LHCN-M2 (cell line): Measurements from ENCODE around the gene NINJ1. TPM values are rescaled to one million over a fixed set of nuclear protein-coding genes. Genes with fewer than 3 reads are reported as not detected.
"Not testable (repeated sequence)": the region's sequence is repeated elsewhere in the genome, so short reads cannot be mapped to it uniquely, and the experiment has no call there.

Experiments
- DNase-seq: peaks from one replicate; pipeline ENCODE4 v3.0.0-alpha.2; 2012; ENCODE audit warnings: low read depth
- total RNA-seq: library from RNA; depleted of rRNA; stranded (reverse); fragments of >200 nt; gene quantifications from 2 replicates; pipeline ENCODE4 v1.2.3, GENCODE V29; 2014

NINJ1 gene
- total RNA-seq, 1 experiment from 2014 or later = 18.5 TPM

DNA sequence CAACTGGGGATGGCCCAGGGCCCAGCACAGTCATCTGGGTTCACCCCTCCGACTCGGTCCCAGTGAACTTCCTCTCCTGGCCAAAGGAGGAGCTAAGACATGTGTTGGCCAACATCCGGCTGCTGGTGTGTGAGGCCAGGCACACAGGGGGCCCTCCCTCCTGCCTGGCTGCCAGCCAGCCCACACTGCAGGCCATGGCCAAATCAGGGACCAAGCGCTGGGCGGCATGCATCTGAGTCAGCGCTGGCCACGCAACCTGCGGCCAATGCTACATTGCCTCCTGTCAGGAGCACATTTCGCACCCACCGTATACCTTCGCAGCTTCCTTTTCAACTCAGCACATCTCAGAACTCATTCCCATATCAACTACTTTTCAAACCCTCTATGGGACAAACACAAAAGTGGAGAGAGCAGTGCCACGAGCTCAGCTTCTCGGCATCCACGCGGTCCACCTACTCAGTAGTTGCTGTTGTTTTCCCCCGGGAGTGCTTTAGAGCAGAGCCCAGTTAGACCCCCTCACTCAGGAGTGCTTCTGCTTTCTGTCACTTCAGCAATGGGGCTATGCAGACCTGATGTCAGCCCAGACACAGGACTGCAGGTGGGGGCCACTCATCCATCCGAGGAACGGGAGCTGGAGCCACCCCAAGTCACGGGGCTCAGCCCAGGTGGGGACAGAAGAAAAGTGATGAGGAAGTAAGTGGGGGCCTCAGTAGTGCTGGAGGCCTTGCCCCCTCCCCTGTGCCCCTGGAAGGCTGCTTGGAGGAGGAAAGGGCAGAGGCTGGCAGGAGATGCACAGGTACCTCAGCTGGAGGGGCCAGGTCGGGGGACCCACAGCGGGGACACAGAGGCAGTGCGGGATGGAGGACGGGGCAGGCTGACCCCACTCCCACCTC lies 13.9 kb downstream of the NINJ1 start:
- peak; percentile 94 for DNase-seq

DNA sequence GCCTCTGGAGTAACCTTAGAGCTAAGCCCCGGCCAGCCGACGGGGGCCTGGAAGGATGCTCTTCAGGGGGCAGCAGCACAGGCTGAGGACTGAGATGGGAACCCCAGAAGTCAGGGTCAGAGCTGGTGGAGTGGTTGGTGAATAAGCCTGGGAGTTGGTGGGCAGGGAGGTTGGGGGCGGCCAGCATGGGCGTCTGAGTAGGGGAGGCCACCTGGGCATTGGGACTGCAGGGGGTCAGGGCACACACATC lies 14.4 kb downstream of the NINJ1 start:
- DNase-seq = no peak

DNA sequence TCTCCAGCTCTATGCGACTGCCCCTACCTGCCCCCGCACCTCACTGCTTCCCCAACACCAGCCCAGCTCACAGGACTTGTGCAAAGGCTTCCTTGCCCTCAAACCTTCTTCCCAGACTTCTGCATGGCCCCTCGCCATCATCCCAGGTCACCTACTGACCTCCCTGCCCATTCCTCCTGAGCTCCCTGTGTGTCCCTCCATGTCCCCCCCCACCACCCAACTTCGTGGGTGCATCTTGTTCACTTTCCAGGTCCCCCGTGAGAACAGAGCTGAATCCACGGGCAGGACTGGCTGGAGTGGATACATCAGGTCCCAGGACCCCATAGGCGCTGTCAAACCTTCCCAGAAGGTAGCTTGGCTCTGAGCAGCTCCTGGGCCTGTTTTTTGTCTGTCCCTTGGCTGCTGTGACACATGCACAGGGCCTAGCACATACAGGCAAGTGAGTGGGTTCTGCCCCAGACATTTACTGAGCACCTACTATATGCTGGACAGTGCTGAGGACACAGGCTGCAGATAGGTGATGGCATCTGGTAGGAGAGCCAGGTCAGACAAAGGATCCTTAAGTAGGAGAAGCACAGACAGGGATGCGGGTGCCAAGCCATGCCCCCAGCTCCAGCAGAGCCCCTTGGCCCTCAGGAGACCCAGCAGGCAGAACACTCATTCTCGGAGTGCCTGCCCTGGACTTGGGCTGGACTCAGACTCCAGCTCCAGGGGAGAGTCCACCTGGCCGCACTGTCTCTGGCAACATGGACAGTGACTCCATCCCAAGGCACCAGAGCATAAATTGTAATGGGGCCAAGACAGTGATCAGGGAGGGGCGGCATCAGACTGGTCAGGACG lies 15.0 kb downstream of the NINJ1 start:
- no peak for DNase-seq

DNA sequence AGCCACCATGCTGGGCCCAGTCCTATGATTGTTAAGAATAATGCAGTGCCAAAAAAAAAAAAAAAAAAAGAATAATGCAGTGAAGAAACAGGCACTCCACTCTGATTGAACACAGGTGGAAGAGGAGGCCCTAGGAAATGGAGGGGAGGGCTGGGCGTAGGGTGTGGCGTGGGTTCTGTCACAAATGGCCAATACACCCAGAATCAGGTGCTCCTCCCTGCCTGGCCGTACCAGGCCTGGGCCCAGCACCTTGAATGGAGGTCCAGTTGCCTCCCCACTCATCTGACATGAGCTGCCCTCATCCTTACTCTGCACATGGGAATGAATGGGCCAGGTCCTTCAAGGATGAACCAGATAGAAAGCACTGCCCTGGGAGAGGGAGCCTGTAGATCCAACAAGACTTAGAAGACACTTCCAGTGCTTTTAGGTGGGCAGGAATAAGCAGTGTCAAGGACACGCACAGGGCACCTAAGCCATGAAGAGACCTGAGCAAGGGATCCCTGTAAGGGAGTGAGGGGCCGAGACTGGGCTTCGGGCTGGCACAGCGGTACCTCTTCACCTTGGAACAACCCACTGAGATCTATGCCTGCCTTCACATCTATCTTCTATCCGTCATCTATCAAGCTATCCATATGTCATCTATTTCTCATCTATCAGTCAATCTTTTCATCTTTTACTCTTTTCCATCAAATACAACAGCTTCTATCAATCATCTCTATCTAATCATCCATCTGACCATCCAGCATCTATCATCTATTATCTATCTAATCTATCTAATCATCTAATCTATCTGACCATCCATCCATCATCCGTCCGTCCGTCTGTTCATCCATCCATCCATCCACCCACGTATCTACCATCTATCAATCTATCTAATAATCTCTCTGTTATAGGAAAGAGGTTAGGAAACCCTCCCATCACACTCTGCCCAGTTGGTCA lies 15.9 kb downstream of the NINJ1 start:
- no peak for DNase-seq

DNA sequence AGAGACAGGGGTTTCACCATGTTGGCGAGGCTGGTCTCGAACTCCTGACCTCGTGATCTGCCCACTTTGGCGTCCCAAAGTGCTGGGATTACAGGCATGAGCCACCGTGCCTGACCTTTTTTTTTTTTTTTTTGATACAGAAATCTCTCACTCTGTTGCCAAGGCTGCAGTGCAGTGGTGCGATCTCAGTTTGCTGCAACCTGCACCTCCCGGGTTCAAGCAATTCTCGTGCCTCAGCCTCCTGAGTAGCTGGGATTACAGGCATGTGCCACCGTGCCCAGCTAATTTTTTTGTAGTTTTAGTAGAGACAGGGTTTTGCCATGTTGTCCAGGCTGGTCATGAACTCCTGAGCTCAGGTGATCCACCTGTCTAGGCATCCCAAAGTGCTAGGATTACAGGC lies 16.5 kb downstream of the NINJ1 start:
- DNase-seq = not testable (repeated sequence)

DNA sequence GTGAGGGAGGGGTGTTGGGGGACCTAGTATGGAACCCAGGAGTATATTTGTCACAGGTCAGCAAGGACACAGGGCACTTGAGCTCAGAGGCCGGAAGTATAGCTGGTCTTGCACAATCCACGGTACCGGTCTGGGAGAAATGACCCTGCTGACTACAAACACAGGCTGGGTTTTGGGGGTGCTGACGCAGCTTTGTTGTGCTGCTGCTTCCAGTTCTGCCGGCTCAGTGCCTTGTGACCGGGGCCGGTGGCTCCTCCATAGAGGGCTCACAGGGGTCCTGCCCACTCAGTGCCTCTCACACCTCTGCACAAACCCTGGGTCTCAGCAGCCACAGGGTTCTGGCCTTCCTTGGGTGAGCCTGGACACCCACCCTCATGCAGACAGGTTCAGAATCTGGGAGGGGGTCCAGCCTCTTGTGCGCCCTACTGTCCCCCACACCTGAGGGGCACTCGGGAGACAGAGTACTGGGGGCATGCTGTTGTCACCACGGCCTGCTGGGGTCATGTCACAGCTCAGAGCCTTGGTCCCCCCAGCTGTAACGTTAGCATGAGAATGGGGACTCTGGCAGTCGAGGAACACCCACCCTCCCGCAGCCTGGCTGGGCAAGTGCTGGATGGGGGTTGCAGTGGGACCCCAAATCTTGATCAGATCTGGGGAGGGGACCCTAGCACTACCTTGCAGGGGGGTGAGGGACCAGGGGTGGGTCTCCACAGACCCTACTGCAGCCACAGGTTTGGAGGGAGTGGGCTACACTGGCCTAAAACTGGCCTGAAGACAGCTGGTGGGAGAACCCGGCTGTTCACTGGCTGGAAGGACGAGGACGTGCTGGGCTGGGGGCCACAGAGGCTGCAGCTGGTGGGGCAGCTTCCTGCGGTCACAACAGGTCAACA lies 17.7 kb downstream of the NINJ1 start:
- peak; percentile 58 for DNase-seq

DNA sequence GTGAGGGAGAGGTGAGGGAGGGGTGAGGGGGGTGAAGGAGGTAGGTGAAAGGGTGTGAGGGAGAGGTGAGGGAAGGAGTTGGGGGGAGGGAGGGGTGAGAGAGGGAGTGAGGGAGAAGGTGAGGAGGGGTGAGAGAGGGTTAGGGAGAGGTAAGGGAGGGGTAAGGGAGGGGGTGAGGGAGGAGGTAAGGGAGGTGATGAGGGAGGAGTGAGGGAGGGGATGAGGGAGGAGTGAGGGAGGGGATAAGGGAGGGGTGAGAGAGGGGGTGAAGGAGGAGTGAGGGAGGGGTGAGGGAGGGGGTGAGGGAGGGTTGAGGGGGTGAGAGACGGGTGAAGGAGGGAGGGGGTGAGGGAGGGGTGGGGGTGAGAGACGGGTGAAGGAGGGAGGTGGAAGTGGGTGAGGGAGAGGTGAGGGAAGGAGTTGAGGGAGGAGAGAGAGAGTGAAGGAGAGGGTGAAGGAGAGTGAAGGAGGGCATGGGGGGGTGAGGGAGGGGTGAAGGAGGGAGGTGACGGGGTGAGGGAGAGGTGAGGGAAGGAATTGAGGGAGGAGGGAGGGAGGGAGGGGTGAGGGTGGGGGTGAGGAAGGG lies 18.5 kb downstream of the NINJ1 start:
- DNase-seq = no peak

DNA sequence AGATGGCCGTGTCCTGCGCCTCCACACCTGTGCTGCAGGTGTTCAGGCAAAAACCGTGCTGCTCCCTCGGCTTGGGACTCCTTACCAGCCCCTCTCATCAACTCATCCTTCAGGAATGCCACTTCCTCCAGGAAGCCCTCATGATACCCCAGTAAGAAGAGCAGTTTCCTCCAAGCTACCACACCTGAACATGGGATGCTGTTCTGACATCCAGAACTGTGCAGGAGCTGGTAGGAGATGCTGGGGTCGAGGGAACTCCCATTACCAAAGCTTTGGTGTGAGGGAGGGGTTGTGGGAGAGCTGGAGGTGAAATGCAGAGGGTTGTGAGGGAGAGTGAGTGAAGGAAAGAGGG lies 19.1 kb downstream of the NINJ1 start:
- no peak for DNase-seq

DNA sequence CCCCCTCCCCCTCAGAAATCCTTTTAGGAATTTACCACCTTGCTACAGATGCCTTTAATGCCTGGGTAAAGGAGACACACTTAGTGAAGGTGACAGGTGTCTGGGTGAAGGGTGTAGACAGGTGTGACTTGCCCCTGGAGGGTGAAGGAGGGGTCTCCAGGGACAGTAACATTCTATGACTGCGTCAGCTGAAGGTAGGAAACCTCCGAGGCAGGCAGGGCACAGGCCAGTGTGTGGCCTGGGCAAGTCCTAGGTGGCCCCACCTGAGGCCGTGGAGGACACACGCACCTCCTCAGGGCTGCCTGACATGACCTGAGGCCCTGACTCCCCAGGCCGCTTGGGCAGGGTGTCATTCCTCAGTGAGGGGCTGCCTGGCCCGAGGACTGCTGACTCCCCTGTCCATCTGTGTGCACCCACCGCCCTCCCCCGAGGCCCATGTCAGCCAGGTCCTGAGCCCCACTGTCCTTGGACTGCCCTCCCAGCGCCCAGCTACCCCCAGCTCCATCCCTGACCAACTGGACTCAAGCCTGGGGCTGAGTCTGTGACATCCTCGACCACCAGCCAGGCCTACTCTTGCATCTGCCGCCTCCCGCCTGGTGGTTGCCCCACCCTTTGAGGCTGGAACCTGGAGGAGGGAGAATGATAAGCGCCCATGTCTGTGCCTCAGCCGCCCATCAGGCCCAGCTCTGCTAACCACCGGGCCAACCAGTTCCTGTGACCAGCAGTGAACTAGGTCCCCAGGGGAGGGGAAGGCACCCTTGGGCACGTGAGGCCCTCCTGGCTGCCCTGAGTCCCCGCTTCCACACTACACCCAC lies 19.7 kb downstream of the NINJ1 start:
- DNase-seq = no peak

DNA sequence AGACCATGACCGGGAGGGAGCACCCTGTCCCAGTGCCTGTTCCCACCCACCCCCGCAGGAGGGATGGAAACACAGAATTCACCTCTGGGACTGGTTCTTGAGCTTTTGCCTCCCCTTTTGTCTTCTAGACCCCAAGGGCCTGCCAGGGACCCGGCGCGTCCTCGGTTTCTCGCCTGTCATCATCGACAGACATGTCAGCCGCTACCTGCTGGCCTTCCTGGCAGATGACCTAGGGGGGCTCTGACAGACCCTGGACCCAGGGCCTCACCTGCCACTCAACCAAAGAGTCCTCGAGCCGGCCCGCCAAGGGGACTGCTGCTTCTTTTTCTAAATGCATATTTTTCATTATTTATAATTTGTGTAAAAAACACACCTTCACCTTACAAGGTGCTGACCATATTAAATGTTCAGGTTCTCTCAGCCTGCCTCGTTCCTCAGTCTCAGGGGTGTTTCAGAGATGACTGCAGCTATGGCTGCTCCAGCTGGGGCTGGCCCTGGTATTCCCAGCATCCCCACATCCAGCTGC lies 21.1 kb downstream of the NINJ1 start:
- no peak for DNase-seq

DNA sequence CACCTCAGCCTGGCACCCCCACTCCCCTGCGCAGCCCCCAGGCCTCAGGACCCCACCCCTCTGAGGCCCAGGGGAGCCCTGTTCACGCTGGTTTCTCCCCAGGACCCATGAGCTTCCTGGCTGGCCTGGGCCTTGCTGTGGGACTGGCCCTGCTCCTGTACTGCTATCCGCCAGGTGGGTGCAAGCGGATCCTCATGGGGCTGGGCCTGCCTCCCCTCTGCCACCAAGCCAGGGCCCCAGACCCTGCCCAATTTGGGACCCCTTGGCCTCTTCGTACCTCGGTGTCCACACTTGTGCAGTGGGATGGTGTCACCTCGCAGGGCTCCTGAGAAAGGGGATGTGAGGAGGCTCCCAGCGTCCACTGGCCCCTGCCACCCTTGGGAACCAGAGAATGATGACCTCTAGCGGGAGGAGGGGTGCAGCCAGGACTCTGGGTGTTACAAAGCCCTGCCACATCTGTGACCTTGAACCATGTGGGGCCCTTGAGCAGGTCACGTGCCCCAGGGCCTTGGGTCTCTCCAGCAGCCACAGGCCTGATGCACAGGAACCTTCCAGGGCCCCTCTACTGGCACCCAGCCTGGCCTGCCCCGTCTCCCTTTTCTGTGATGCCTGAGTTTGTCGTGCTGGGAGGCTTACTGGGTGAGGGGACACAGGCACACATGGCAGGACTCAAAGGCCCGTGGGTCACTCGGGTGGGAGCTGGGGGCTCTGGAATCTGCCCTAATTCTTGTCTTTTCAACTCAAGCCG lies 21.8 kb downstream of the NINJ1 start:
- DNase-seq = no peak

DNA sequence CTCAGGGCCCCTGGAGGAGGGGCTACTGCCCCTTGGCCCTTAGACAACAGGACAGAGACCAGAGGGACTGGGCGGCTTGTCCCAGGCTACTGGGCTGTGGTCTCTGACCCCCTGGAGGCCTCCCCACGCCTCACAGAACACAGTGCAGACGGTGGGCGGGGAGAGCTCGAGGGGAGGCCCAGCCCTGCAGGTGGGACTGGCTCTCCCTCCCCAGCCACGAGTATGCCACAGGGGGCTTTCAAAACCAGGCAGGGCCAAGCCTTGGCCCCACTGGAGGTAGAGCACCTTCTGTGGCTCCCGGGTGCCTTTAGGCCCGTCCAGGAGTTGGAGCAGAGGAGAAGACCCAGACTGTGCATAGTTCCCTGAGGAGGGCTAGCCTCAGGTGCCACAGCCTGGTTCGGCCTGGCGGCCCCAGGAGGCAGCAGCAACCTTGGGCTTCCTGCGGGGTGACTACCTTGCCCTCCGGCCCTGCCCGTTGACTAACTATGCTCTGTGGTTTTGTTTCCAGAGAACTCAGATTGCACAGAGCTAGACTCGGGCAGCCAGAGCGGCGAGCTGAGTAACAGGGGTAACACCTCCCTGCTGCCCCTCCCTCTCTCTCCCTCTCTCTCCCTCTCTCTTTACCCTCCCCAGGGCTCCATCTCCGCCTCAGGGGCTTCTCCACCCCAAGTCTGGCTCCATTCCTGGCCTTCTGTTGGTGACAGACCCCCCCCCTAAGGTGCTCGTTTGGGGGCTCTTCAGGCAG lies 22.5 kb downstream of the NINJ1 start:
- DNase-seq = no peak

DNA sequence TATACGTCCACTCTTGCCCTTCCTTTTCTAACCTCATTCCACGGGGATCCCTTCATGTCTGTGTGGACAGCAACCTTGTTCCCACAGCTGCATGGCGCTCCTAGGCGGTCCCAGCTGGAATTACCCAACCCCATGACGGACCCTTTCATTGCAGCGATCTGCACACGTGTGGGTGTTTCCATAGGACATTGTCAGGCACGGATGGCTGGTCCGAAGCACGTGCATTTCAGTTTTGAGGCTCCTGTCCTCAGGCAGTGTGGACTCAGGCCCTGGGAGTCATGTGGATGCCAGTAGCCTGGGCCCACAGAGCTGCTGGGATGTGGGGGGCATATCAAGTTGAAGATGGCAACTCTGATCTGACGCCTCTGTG lies 23.1 kb downstream of the NINJ1 start:
- DNase-seq = no peak

DNA sequence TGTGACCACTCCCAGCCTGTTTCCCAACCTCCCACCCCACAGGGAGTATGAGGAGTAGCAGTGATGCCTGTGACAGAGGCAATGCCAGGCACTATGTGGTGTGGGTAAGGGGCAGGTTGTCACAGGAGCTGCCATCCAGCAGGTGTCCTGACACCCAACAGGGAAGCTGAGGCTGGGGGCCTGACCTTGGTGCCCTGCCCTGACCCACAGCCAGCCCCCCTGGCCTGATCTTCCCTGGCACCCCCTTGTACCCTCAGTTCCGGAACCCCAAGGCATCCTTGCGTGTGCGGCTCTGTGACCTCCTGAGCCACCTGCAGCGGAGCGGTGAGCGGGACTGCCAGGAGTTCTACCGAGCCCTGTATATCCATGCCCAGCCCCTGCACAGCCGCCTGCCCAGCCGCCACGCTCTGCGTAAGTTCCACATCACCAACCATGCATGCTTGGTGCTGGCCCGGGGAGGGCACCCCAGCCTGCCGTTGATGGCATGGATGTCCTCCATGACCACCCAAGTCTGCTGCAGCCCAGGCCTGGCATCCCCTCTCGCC lies 23.7 kb downstream of the NINJ1 start:
- DNase-seq = no peak

DNA sequence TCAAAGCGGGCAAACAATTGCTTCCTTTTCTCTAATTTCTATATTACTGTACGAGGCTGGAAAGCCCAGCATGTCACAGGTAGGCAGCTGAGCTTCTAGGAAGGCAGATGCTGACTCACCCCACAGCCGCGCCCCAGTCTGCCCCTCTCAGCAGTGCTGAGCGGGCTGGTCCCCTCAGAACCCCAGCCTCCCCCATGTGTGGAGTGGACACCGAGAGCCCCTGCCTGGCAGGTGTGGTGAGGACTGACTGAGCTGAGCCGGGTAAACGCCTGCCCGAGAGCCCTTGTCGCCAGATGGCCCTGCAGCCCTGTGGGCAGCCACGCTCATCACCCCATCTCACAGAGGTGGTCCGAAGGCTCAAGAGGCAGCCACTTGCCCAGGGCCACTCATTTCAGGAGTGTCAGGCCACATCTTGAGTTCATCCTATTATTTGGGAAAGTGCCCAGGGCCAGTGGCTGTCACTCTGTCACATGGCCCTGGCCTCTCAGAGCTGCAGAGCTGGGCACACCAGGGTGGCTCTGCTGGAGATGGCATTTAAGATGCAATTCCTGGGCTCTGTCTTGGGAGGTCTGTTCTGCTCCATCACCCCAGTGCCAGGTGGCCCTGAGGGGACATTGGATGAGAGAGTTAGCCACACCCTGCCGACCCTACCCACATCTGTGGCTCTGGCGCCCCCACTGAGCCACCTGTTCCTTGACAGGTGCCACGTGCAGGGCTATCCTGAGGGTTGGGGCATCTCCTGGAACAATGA lies 25.6 kb downstream of the NINJ1 start:
- no peak for DNase-seq

DNA sequence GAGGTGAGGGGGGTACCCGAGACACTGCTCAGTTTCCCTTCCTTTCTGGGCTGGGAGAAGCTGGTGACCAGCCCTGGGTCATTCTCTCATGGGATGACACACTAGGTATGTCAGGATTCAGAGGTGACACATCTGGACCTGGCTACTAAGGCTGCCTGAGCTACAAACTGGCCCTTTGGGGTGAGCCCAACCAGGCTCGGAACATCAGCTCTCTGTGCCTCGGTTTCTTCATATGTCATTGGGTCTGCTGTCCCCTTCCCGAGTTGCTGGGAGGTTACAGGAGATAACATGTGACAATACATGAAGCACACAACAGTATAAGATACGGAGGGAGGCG lies 26.3 kb downstream of the NINJ1 start:
- DNase-seq = no peak

DNA sequence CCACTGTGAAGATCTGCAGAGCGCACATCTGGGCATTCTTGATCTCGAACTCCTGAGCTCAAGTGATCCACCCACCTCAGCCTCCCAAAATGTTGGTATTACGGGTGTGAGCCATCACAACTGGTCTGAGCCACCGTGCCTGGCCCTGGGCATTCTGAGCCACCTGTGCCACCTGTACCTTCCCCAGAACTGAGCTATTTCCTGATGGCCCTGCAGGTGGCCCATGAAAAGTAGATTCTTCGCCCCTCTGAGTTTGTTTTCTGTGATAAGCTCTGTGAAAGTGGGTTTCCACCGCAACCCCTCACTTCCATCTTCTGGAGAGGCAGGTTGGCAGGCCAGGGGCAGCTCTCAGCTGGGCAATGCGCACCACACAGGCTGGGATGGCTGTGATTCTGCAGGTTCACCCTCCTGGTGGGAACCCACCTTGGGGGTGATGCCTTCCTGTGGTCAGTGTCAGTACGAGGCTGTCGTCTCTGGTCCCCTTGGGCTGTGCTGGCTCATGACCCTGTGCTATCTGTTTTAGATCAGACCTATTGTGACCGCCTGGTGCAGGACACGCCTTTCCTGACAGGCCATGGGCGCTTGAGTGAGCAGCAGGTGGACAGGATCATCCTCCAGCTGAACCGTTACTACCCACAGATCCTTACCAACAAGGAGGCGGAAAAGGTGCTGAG lies 26.8 kb downstream of the NINJ1 start:
- no peak for DNase-seq
